Measurements from ENCODE around the gene GABRG3.
"Not testable (repeated sequence)": the region's sequence is repeated elsewhere in the genome, so short reads cannot be mapped to it uniquely, and the experiment has no call there.

Gene GABRG3

GRCh38 chr15:27353856-27354255 lies 382.9 kb downstream of the GABRG3 start:
- FAIRE-seq: no peak

- FAIRE-seq: no peak
Observed at GRCh38 chr15:27358751-27359434, 387.9 kb downstream of the GABRG3 start.

GRCh38 chr15:27359586-27359985 lies 388.6 kb downstream of the GABRG3 start:
- no peak for FAIRE-seq

- no peak for FAIRE-seq
Observed at GRCh38 chr15:27360316-27360715, 389.3 kb downstream of the GABRG3 start.

GRCh38 chr15:27361438-27361837 lies 390.5 kb downstream of the GABRG3 start:
- FAIRE-seq: no peak

- FAIRE-seq: no peak
Observed at GRCh38 chr15:27365456-27365855, 394.5 kb downstream of the GABRG3 start.

- not testable (repeated sequence) for FAIRE-seq
Observed at GRCh38 chr15:27377391-27377790, 406.4 kb downstream of the GABRG3 start.

- FAIRE-seq: no peak
Observed at GRCh38 chr15:27382361-27383025, 411.5 kb downstream of the GABRG3 start.

GRCh38 chr15:27383726-27384125 lies 412.7 kb downstream of the GABRG3 start:
- FAIRE-seq: no peak

- no peak for FAIRE-seq
Observed at GRCh38 chr15:27392163-27392562, 421.2 kb downstream of the GABRG3 start.

- FAIRE-seq: no peak
Observed at GRCh38 chr15:27396521-27396920, 425.5 kb downstream of the GABRG3 start.

GRCh38 chr15:27396996-27397395 lies 426.0 kb downstream of the GABRG3 start:
- FAIRE-seq: no peak

GRCh38 chr15:27398631-27399161 lies 427.7 kb downstream of the GABRG3 start:
- no peak for FAIRE-seq

- no peak for FAIRE-seq
Observed at GRCh38 chr15:27399241-27399640, 428.3 kb downstream of the GABRG3 start.

GRCh38 chr15:27401471-27401870 lies 430.5 kb downstream of the GABRG3 start:
- no peak for FAIRE-seq

GRCh38 chr15:27408428-27408827 lies 437.4 kb downstream of the GABRG3 start:
- FAIRE-seq: no peak

GRCh38 chr15:27410996-27411605 lies 440.1 kb downstream of the GABRG3 start:
- no peak for FAIRE-seq

GRCh38 chr15:27412415-27412814 lies 441.4 kb downstream of the GABRG3 start:
- no peak for FAIRE-seq

- FAIRE-seq: no peak
Observed at GRCh38 chr15:27414168-27414870, 443.3 kb downstream of the GABRG3 start.

GRCh38 chr15:27418726-27419125 lies 447.7 kb downstream of the GABRG3 start:
- FAIRE-seq: no peak

- no peak for FAIRE-seq
Observed at GRCh38 chr15:27422997-27423396, 452.0 kb downstream of the GABRG3 start.

- FAIRE-seq: no peak
Observed at GRCh38 chr15:27426805-27427204, 455.8 kb downstream of the GABRG3 start.

GRCh38 chr15:27427276-27427675 lies 456.3 kb downstream of the GABRG3 start:
- no peak for FAIRE-seq

All from colon (tissue), 2 donors.